WTC11 (cell line): ENCODE data around the gene NEDD4L. TPM values are rescaled to one million over a fixed set of nuclear protein-coding genes. Genes with fewer than 3 reads are reported as not detected.

Experiments
- ATAC-seq: fragments of 200-7000 bp; cut with Tn5 transposase; 2 replicates; pipeline ENCODE4 v1.10.0; 2021; ENCODE audit warnings: mild to moderate bottlenecking, moderate library complexity
- CTCF ChIA-PET: fragments of 300-600 bp; sonication (Branson Sonifier 250); formaldehyde crosslinking; loops from one replicate; lab custom pipeline; 2021; ENCODE audit warnings: antibody characterized with exemption; lab: Charles Lee
- POLR2A ChIA-PET: fragments of 350-600 bp; sonication (Branson Sonifier 250); formaldehyde crosslinking; loops from one replicate; lab custom pipeline; 2021; ENCODE audit warnings: antibody characterized with exemption; lab: Charles Lee
- DNase-seq: peaks from one replicate; pipeline ENCODE4 v3.0.0; 2021; ENCODE audit warnings: low spot score
- H3K27ac Mint-ChIP-seq: 2 replicates; pipeline ENCODE4 v1.8.0; 2021; ENCODE audit warnings: mixed read lengths
- H3K27me3 Mint-ChIP-seq: 2 replicates; pipeline ENCODE4 v1.8.0; 2021; ENCODE audit warnings: low read depth, mild to moderate bottlenecking, moderate library complexity, mixed read lengths
- H3K36me3 Mint-ChIP-seq: 2 replicates; pipeline ENCODE4 v1.8.0; 2021; ENCODE audit warnings: mixed read lengths
- H3K4me1 Mint-ChIP-seq: 2 replicates; pipeline ENCODE4 v1.8.0; 2022; ENCODE audit warnings: mixed read lengths
- H3K4me3 Mint-ChIP-seq: 2 replicates; pipeline ENCODE4 v1.8.0; 2021; ENCODE audit warnings: mild to moderate bottlenecking, moderate library complexity, mixed read lengths
- H3K9me3 Mint-ChIP-seq: 2 replicates; pipeline ENCODE4 v1.8.0; 2021; ENCODE audit warnings: mixed read lengths
- E2F4 ChIP-seq: sonication (generic); formaldehyde crosslinking; IDR thresholded peaks from 2 replicates; pipeline ENCODE4 v1.8.1; 2022; ENCODE audit warnings: low read depth, mild to moderate bottlenecking, moderate library complexity, missing genetic modification reagents, borderline replicate concordance
- E2F5 ChIP-seq: sonication (generic); formaldehyde crosslinking; IDR thresholded peaks from 2 replicates; pipeline ENCODE4 v1.8.1; 2022; ENCODE audit warnings: mild to moderate bottlenecking, moderate library complexity, missing genetic modification reagents
- ESRRA ChIP-seq: sonication (generic); formaldehyde crosslinking; IDR thresholded peaks from 2 replicates; pipeline ENCODE4 v1.8.1; 2022; ENCODE audit warnings: mild to moderate bottlenecking, missing genetic modification reagents, borderline replicate concordance
- FOXJ3 ChIP-seq: sonication (generic); formaldehyde crosslinking; IDR thresholded peaks from 2 replicates; pipeline ENCODE4 v1.9.0; 2021; ENCODE audit warnings: missing genetic modification reagents, mild to moderate bottlenecking, borderline replicate concordance
- FOXK1 ChIP-seq: sonication (generic); formaldehyde crosslinking; IDR thresholded peaks from 2 replicates; pipeline ENCODE4 v1.8.0; 2022; ENCODE audit warnings: mild to moderate bottlenecking, moderate library complexity, missing genetic modification reagents
- HMGXB4 ChIP-seq: sonication (generic); formaldehyde crosslinking; IDR thresholded peaks from 2 replicates; pipeline ENCODE4 v1.8.1; 2023; ENCODE audit warnings: mild to moderate bottlenecking, moderate library complexity, missing genetic modification reagents
- JAZF1 ChIP-seq: fragments of 250-450 bp; sonication (Bioruptor Pico); IDR thresholded peaks from 2 replicates; pipeline ENCODE4 v1.9.0; 2021; ENCODE audit warnings: moderate library complexity, mild to moderate bottlenecking, inconsistent platforms
- MAX ChIP-seq: sonication (generic); formaldehyde crosslinking; IDR thresholded peaks from 2 replicates; pipeline ENCODE4 v1.8.0; 2022; ENCODE audit warnings: mild to moderate bottlenecking, missing genetic modification reagents
- MXD4 ChIP-seq: fragments of 250-450 bp; sonication (Bioruptor Pico); IDR thresholded peaks from 2 replicates; pipeline ENCODE4 v1.8.0; 2021; ENCODE audit warnings: mild to moderate bottlenecking, moderate library complexity, borderline replicate concordance
- NFE2L1 ChIP-seq: sonication (generic); formaldehyde crosslinking; IDR thresholded peaks from 2 replicates; pipeline ENCODE4 v1.8.1; 2023; ENCODE audit warnings: missing genetic modification reagents
- NFYB ChIP-seq: sonication (generic); formaldehyde crosslinking; conservative IDR thresholded peaks from 2 replicates; pipeline ENCODE4 v1.8.0; 2022; ENCODE audit warnings: low read depth, missing genetic modification reagents
- NR3C1 ChIP-seq: sonication (generic); formaldehyde crosslinking; conservative IDR thresholded peaks from 2 replicates; pipeline ENCODE4 v1.8.1; 2023; ENCODE audit warnings: low read depth, mild to moderate bottlenecking, missing genetic modification reagents
- PRRX2 ChIP-seq: fragments of 250-450 bp; sonication (Bioruptor Pico); IDR thresholded peaks from 2 replicates; pipeline ENCODE4 v1.8.0; 2021; ENCODE audit warnings: mild to moderate bottlenecking
- RORB ChIP-seq: fragments of 250-450 bp; sonication (Bioruptor Pico); IDR thresholded peaks from 2 replicates; pipeline ENCODE4 v1.9.0; 2021; ENCODE audit warnings: mild to moderate bottlenecking
- SMAD3 ChIP-seq: sonication (generic); formaldehyde crosslinking; IDR thresholded peaks from 2 replicates; pipeline ENCODE4 v1.8.0; 2022; ENCODE audit warnings: missing genetic modification reagents, mild to moderate bottlenecking, borderline replicate concordance
- SMAD4 ChIP-seq: sonication (generic); formaldehyde crosslinking; IDR thresholded peaks from 2 replicates; pipeline ENCODE4 v1.8.0; 2022; ENCODE audit warnings: mild to moderate bottlenecking, missing genetic modification reagents
- SOX15 ChIP-seq: fragments of 250-450 bp; sonication (Bioruptor Pico); IDR thresholded peaks from 2 replicates; pipeline ENCODE4 v1.9.0; 2021; ENCODE audit warnings: mild to moderate bottlenecking
- TCF7 ChIP-seq: sonication (generic); formaldehyde crosslinking; IDR thresholded peaks from 2 replicates; pipeline ENCODE4 v1.8.0; 2022; ENCODE audit warnings: mild to moderate bottlenecking, low read depth, missing genetic modification reagents, moderate library complexity
- USF1 ChIP-seq: sonication (generic); formaldehyde crosslinking; IDR thresholded peaks from 2 replicates; pipeline ENCODE4 v1.8.0; 2022; ENCODE audit warnings: mild to moderate bottlenecking, missing genetic modification reagents
- ZNF219 ChIP-seq: sonication (generic); formaldehyde crosslinking; IDR thresholded peaks from 2 replicates; pipeline ENCODE4 v1.8.0; 2023; ENCODE audit warnings: missing genetic modification reagents, mild to moderate bottlenecking, borderline replicate concordance
- ZNF263 ChIP-seq: sonication (generic); formaldehyde crosslinking; IDR thresholded peaks from 2 replicates; pipeline ENCODE4 v1.8.1; 2022; ENCODE audit warnings: low read depth, mild to moderate bottlenecking, moderate library complexity, missing genetic modification reagents
- ZNF317 ChIP-seq: sonication (generic); formaldehyde crosslinking; IDR thresholded peaks from 2 replicates; pipeline ENCODE4 v1.8.1; 2023; ENCODE audit warnings: low read depth, mild to moderate bottlenecking, moderate library complexity, missing genetic modification reagents, borderline replicate concordance
- ZNF416 ChIP-seq: fragments of 250-450 bp; sonication (Bioruptor Pico); IDR thresholded peaks from 2 replicates; pipeline ENCODE4 v1.9.0; 2021; ENCODE audit warnings: mild to moderate bottlenecking, inconsistent platforms
- ZNF425 ChIP-seq: fragments of 250-450 bp; sonication (Bioruptor Pico); conservative IDR thresholded peaks from 2 replicates; pipeline ENCODE4 v1.9.0; 2021; ENCODE audit warnings: mild to moderate bottlenecking
- total RNA-seq: library from RNA; stranded (reverse); gene quantifications from 3 replicates; pipeline ENCODE4 v1.2.3, GENCODE V29; 2021

NEDD4L gene
- total RNA-seq, 1 experiment from 2014 or later: 88.0 TPM

- no peak for TF ChIP-seq ESRRA (CRISPR knock-in tag)
- no peak for TF ChIP-seq HMGXB4
- no peak for TF ChIP-seq JAZF1 (CRISPR knock-in tag)
- TF ChIP-seq E2F5 (CRISPR knock-in tag): no peak
- TF ChIP-seq ZNF317 (CRISPR knock-in tag): no peak
- no peak for TF ChIP-seq NFE2L1
- TF ChIP-seq SMAD4 (CRISPR knock-in tag): no peak
- TF ChIP-seq NFYB: no peak
- H3K9me3 Mint-ChIP-seq: no peaks in the 10 kb centered on the region
- no peaks in the 10 kb centered on the region for H3K27me3 Mint-ChIP-seq
- no peaks in the 10 kb centered on the region; the same call in 1 of the 2 replicates for H3K4me1 Mint-ChIP-seq
- H3K4me3 Mint-ChIP-seq: no peak overlapping the region
- ATAC-seq (no peak), DNase-seq (no peak)
- CTCF ChIA-PET: interaction anchor here (0.5 to 0.9 kb wide), 3 partner anchors 86 to 434 kb away, joined by 3 to 6 read pairs (median 4); no protein-coding TSS in a partner anchor
- H3K36me3 Mint-ChIP-seq: no peaks in the 10 kb centered on the region
- no peak overlapping the region for H3K27ac Mint-ChIP-seq
- POLR2A ChIA-PET: no interaction called here
These were observed 46.2 kb upstream of the NEDD4L start for GRCh38 chr18:57997820-57998219.

GRCh38 chr18:57998461-57998860 lies 45.6 kb upstream of the NEDD4L start:
- no peak for DNase-seq
- no peak overlapping the region for H3K27ac Mint-ChIP-seq
- H3K36me3 Mint-ChIP-seq: no peaks in the 10 kb centered on the region
- no peak for ATAC-seq
- no peak overlapping the region for H3K4me3 Mint-ChIP-seq
- H3K9me3 Mint-ChIP-seq: no peaks in the 10 kb centered on the region
- TF ChIP-seq PRRX2: no peak
- TF ChIP-seq NFYB: no peak
- TF ChIP-seq NR3C1: no peak
- TF ChIP-seq RORB (CRISPR knock-in tag): no peak
- no peak for TF ChIP-seq USF1 (CRISPR knock-in tag)
- TF ChIP-seq E2F4: no peak
- TF ChIP-seq, all 79 proteins: peak for 0
- Mint-ChIP-seq H3K4me1 (no peaks in the 10 kb centered on the region; the same call in 1 of the 2 replicates), H3K27me3 (no peaks in the 10 kb centered on the region)
- CTCF ChIA-PET: interaction anchor here (0.7 to 0.9 kb wide), 2 partner anchors 87 to 123 kb away, joined by 3 to 4 read pairs; no protein-coding TSS in a partner anchor
- POLR2A ChIA-PET: no interaction called here

GRCh38 chr18:58004317-58004716 lies 39.7 kb upstream of the NEDD4L start:
- Mint-ChIP-seq H3K4me3 (no peak overlapping the region), H3K36me3 (no peaks in the 10 kb centered on the region), H3K27ac (no peak overlapping the region), H3K27me3 (no peaks in the 10 kb centered on the region; the same call in 1 of the 2 replicates), H3K4me1 (no peaks in the 10 kb centered on the region), H3K9me3 (no peaks in the 10 kb centered on the region)
- no peak for DNase-seq
- ChIA-PET CTCF (interaction anchor here (1.1 kb wide), 1 partner anchor 10 kb away, joined by 3 read pairs; no protein-coding TSS in a partner anchor), POLR2A (no interaction called here)
- ATAC-seq: no peak
- TF ChIP-seq RORB (CRISPR knock-in tag): no peak
- TF ChIP-seq ZNF263: no peak
- no peak for TF ChIP-seq SMAD4 (CRISPR knock-in tag)
- TF ChIP-seq SOX15 (CRISPR knock-in tag): no peak
- TF ChIP-seq ZNF317 (CRISPR knock-in tag): no peak
- no peak for TF ChIP-seq E2F4
- TF ChIP-seq TCF7 (CRISPR knock-in tag): no peak
- no peak for TF ChIP-seq ZNF425
- no peak for TF ChIP-seq ZNF219 (CRISPR knock-in tag)
- TF ChIP-seq MXD4 (CRISPR knock-in tag): no peak
- no peak for TF ChIP-seq FOXJ3 (CRISPR knock-in tag)
- no peak for TF ChIP-seq E2F5 (CRISPR knock-in tag)
- TF ChIP-seq ZNF416: no peak
- TF ChIP-seq FOXK1 (CRISPR knock-in tag): no peak
- TF ChIP-seq SMAD3 (CRISPR knock-in tag): no peak
- no peak for TF ChIP-seq MAX (CRISPR knock-in tag)
